AG04450 (cell line): ENCODE measurements around the gene PXMP4. TPM values are rescaled to one million over a fixed set of nuclear protein-coding genes. Genes with fewer than 3 reads are reported as not detected.
A peak's percentile ranks its signal among the peaks of the same experiment; 100 is the strongest.

Source experiments
- CTCF ChIA-PET: fragments of 300-600, 350-600 bp; formaldehyde crosslinking; extraction: SDS; loops from one replicate; lab custom pipeline; 2022; ENCODE audit warnings: antibody characterized with exemption, inconsistent platforms; lab: Charles Lee
- POLR2A ChIA-PET: fragments of 350-600 bp; formaldehyde crosslinking; extraction: SDS; loops from one replicate; lab custom pipeline; 2021; ENCODE audit warnings: antibody characterized with exemption, inconsistent platforms; lab: Yijun Ruan, JAX
- DNase-seq: peaks from one replicate; pipeline ENCODE4 v3.0.0-alpha.2; 2011; ENCODE audit warnings: low read depth, low spot score
- H3K27ac ChIP-seq: one replicate; pipeline ENCODE4 v1.5.1; 2012; ENCODE audit warnings: low read depth, low read length, control low read depth
- H3K27me3 ChIP-seq: one replicate; pipeline ENCODE4 v1.6.0; 2012; ENCODE audit warnings: low read length; ENCODE audit not compliant: control insufficient read depth, insufficient read depth
- H3K4me3 ChIP-seq: 2 replicates; pipeline ENCODE4 v1.5.1; 2011; ENCODE audit warnings: mild to moderate bottlenecking, low read depth, low read length, control low read depth
- H3K9me3 ChIP-seq: 2 replicates; pipeline ENCODE4 v1.5.1; 2012; ENCODE audit warnings: low read length; ENCODE audit not compliant: control insufficient read depth, insufficient read depth
- polyA plus RNA-seq: library from polyadenylated mRNA; depleted of rRNA; stranded (reverse); fragments of >200 nt; gene quantifications from 2 replicates; pipeline ENCODE4 v1.2.3, GENCODE V29; 2011
- TF ChIP-seq, protein P1 (sequence below): IDR thresholded peaks from 2 replicates; pipeline ENCODE4 v1.5.1; 2011; ENCODE audit warnings: low read depth, low read length, control low read depth, inconsistent platforms

The PXMP4 gene
- polyA plus RNA-seq, 1 experiment: 6.0 TPM

GRCh38 chr20:33697129-33697528 lies 23.0 kb downstream of the PXMP4 start:
- Histone ChIP-seq H3K27ac (no peak overlapping the region), H3K27me3 (no peaks in the 10 kb centered on the region), H3K9me3 (peaks cover 13% of the 10 kb centered on the region; the same call in 1 of the 2 replicates), H3K4me3 (no peak overlapping the region)
- DNase-seq: no peak
- ChIA-PET POLR2A (no interaction called here), CTCF (no interaction called here)
- TF ChIP-seq, protein P1, sequence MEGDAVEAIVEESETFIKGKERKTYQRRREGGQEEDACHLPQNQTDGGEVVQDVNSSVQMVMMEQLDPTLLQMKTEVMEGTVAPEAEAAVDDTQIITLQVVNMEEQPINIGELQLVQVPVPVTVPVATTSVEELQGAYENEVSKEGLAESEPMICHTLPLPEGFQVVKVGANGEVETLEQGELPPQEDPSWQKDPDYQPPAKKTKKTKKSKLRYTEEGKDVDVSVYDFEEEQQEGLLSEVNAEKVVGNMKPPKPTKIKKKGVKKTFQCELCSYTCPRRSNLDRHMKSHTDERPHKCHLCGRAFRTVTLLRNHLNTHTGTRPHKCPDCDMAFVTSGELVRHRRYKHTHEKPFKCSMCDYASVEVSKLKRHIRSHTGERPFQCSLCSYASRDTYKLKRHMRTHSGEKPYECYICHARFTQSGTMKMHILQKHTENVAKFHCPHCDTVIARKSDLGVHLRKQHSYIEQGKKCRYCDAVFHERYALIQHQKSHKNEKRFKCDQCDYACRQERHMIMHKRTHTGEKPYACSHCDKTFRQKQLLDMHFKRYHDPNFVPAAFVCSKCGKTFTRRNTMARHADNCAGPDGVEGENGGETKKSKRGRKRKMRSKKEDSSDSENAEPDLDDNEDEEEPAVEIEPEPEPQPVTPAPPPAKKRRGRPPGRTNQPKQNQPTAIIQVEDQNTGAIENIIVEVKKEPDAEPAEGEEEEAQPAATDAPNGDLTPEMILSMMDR: no peak

GRCh38 chr20:33696448-33696847 lies 23.7 kb downstream of the PXMP4 start:
- H3K27me3 ChIP-seq: no peaks in the 10 kb centered on the region
- H3K27ac ChIP-seq: no peak overlapping the region
- no peak overlapping the region for H3K4me3 ChIP-seq
- CTCF ChIA-PET: interaction anchor here (0.5 kb wide), 1 partner anchor 1557 kb away, joined by 8 read pairs; no protein-coding TSS in a partner anchor
- H3K9me3 ChIP-seq: peaks cover 13% of the 10 kb centered on the region; the same call in 1 of the 2 replicates
- TF ChIP-seq, protein P1: no peak
- POLR2A ChIA-PET: interaction anchor here (0.6 kb wide), 1 partner anchor 25 kb away, joined by 10 read pairs; no protein-coding TSS in a partner anchor
- no peak for DNase-seq

DNA sequence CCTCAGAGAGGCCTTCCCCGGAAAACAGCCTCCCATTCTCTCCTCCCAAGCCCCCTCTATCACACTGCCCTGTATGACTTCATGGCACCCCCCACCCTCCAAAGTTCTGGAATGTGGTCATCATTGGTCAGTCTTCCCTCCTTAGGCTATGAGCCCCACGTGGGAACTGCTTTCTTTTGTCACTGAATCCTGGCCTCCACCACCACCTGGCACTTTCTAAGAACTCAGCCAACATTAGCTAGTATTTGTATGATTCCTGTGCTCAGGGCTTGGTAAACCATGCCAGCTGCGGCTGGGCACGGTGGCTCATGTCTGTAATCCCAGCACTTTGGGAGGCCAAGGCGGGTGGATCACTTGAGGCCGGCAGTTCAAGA lies 25.5 kb downstream of the PXMP4 start:
- Histone ChIP-seq H3K4me3 (no peak overlapping the region), H3K27ac (no peak overlapping the region), H3K9me3 (peaks cover 5% of the 10 kb centered on the region; the same call in 1 of the 2 replicates), H3K27me3 (no peaks in the 10 kb centered on the region)
- TF ChIP-seq, protein P1: no peak
- CTCF ChIA-PET: interaction anchor here (0.5 kb wide), 1 partner anchor 250 kb away, joined by 3 read pairs; no protein-coding TSS in a partner anchor
- POLR2A ChIA-PET: no interaction called here
- DNase-seq: no peak

- Histone ChIP-seq H3K9me3 (peaks cover 5% of the 10 kb centered on the region; the same call in 1 of the 2 replicates), H3K27me3 (no peaks in the 10 kb centered on the region), H3K27ac (peak overlapping the region; percentile 2), H3K4me3 (no peak overlapping the region)
- ChIA-PET POLR2A (no interaction called here), CTCF (interaction anchor here (0.5 kb wide), 1 partner anchor 250 kb away, joined by 3 read pairs; no protein-coding TSS in a partner anchor)
- TF ChIP-seq, protein P1: no peak
- no peak for DNase-seq
These were observed 26.1 kb downstream of the PXMP4 start for GRCh38 chr20:33693741-33694638.

GRCh38 chr20:33693289-33693688 lies 26.8 kb downstream of the PXMP4 start:
- CTCF ChIA-PET: no interaction called here
- Histone ChIP-seq H3K27ac (no peak overlapping the region), H3K4me3 (no peak overlapping the region), H3K27me3 (no peaks in the 10 kb centered on the region), H3K9me3 (peaks cover under 1% of the 10 kb centered on the region; the same call in 1 of the 2 replicates)
- DNase-seq: no peak
- TF ChIP-seq, protein P1: no peak
- POLR2A ChIA-PET: no interaction called here
